NCI-H187 (cell line): ENCODE results near the gene LIN7C.

Source experiments
- DNase-seq, 2 experiments: peaks; one replicate each; lab custom pipeline; 2025; lab: John Stamatoyannopoulos, UW

LIN7C gene

DNA sequence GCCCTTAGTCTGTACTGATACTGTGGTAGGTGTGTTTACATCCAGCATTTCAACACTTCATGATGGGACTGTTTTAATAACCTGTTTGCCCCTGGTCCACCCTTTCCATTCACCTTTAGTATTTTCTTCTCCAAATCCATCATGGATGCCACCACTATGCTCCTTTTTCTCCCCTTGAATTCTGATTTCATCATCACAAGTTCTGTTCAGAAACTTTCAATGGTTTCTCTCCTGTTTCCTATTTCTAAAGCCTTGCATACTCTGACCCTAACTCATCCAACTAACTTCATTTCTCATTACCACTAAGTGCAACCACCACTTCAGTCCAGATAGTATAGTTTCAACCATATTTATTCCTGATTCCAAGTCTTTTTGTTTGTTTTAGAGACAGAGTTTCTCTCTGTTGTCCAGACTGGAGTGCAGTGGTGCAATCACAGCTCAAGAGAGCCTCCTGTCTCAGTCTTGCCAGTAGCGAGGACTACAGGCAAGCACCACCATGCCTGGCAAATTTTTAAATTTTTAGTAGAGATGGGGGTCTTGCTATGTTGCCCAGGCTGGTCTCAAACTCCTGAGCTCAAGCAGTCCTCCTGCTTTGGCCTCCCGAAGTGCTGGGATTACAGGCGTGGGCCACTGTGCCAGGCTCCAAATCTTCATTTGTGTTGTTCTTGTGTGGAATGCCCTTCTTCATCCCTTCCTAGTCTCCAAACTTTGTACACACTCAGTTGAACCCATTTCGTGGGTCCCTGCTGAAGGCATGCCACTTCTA, 1.2 kb upstream of the LIN7C start:
- no peak for DNase-seq

DNA sequence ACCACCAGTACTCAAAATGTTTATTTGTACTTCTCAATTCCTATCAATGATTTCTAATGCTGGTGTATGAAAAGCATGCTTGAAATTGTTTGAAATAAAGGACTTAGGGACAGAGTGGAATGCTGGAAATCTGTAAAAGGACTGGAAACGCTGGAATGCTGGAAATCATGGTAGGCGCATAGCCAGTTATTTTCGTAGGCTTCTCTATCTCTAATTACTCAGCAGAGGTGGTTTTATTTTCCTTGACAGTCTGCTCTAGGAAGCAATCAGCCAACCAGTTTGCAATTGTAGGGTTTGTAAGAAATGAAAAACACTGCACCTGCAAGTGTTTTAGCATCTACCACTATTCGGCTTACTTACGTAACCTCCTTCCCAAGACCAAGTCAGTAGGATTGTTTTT, 788 bp downstream of the LIN7C start:
- no peak for DNase-seq

DNA sequence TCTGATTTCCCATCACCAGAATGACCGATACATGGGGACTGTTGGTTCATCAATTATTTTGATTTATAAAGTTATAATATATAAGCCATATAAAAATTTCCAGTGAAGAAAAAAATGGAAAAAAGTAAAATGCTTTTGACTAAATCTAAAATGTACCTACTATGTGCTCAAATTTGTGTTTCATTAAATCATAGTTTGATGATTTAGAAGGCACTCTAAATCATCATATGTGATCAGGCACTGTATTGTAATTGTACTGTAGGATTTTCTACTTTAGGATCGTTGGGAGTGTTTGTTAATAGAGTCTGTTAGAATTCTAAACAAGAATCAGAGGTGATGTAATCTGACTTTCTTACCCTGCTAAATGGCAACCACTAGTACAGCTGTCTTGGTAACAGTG, 2.4 kb downstream of the LIN7C start:
- DNase-seq, result no peak

DNA sequence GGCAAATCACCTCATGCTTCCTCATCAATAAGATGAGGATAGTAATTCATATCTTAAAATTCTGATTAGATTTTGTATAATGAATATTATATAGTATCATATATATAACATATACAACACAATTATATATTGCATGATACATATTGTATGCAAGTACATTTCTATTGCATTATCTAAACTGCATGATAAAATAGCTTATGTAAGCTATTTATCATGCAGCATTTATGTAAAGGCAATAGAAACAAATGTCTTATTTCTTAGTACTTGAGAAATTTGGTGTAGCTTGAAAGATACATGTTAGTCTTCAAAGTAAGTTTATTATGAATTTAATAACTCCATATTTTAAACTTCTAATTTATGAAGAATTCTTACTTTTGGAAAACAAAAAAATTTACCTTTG, 5.5 kb downstream of the LIN7C start:
- no peak for DNase-seq

DNA sequence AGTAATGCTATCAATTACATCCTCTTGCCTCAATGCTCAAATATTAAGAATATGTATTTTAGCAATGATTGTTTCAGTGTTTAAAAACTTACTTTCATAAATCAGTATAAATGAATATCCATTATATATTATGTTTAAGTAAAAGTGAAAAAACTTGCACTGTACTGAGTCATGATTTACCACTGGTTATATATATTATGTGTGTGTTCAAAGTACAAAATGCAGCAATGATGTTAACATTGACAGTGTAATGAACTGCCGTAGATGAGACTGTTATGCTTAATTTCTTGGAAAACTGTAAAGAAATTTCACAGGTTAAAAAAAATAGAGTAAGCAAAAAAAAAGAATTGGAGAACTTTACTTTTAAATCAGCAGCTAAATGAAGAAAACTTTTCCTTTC, 8.7 kb downstream of the LIN7C start:
- no peak for DNase-seq

DNA sequence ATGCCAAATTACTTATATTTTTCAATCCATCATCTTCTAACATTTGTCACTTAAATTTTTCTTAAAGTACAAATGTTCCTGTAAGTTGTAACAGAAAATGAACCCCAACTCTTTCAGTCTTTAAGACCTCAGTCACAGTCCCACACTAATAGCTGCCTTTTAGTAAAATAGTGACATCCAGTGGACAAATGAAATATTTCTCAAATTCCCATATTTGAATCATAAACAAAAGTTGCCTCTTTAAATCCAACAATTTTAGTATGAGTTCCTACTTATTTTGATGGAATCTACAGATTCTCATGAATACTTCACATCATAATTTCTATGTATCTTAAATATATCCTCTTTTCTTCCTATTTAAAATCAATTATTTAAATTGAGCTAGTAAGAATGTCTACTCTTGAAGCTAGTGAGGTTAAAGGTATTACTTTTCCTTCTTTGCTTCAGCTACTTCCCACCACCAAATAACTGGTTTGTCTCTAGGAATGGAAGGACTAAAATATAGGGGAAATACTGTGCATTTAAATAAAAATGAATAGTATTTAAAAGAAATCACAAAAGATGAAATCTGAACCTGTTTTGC, 9.2 kb downstream of the LIN7C start:
- DNase-seq, result no peak

DNA sequence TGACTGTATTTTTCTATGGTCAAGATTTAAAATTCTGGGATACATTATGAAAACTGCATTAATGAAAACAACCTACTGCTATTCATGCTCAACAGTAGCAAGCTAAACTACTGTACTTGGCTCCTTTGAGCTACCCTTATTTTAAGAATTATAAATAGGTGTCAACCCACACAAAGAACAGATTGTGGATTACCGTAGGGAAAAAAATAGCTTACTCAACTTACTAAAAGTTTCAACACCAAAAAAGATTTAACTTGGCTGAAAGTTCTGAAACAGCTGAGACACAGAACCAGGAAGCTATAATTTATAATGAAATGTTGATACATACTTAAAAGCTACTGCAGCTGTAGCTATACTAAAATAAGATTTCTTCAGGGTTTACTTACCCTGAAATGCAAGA, 10.1 kb downstream of the LIN7C start:
- no peak for DNase-seq

DNA sequence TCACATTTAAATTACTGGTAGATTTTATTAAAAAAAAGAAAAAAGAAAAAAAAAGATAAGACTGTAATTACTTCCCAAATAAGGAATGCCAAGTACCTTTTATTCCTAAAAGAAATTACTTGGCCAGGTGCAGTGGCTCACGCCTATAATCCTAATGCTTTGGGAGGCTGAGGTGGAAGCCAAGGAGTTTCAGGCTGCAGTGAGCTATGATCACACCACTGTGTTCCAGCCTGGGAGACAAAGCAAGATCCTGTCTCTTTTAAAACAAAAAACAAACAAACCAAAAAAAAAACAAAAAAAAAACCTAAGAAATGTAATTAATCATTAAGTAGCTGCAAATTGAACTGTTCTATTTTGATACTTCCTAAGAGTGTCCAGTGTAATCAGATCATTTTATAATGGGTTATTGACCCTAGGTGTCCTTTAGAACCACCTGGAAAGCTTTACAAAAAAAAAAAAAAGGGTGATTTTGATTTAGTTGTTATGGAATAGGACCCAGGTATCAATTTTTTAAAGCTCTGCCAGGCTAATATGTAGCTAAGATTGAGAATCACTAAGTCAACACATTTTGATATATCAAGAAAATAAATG, 10.8 kb downstream of the LIN7C start:
- DNase-seq, result no peak

DNA sequence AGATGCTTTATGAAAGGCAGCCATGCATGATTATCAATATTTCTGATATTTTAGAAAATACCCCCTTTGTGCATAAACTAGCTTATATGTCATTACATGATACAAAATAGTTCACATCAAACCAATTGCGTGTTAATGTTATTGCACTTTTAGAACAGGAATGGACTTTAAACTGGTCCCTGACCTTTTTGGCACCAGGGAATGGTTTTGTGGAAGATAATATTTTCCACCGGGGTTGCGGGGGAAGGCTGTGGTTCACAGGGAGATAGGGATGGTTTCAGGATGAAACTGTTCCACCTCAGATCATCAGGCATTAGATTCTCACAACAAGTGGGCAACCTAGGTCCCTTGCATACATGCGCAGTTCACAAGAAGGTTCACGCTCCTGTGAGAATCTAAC, 17.5 kb downstream of the LIN7C start:
- DNase-seq, result no peak

DNA sequence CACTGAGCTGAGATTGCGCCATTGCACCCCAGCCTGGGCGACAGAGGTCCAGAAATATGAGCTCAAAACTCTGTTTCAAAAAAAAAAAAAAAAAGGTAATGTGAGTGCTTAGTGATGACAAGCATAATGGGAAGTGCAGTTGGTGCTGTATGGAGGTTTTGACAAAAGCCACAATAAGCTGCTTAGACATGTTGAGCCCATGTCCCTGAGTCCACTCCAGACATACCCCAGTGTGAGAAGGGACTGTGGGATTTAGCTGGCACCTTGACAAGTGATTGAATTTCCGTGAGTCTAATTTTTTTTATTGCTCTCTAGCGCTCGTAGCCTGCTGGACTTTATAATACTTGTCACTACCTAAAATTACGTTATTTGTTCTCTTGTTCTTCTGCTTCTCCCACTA, 18.9 kb downstream of the LIN7C start:
- DNase-seq, result no peak

DNA sequence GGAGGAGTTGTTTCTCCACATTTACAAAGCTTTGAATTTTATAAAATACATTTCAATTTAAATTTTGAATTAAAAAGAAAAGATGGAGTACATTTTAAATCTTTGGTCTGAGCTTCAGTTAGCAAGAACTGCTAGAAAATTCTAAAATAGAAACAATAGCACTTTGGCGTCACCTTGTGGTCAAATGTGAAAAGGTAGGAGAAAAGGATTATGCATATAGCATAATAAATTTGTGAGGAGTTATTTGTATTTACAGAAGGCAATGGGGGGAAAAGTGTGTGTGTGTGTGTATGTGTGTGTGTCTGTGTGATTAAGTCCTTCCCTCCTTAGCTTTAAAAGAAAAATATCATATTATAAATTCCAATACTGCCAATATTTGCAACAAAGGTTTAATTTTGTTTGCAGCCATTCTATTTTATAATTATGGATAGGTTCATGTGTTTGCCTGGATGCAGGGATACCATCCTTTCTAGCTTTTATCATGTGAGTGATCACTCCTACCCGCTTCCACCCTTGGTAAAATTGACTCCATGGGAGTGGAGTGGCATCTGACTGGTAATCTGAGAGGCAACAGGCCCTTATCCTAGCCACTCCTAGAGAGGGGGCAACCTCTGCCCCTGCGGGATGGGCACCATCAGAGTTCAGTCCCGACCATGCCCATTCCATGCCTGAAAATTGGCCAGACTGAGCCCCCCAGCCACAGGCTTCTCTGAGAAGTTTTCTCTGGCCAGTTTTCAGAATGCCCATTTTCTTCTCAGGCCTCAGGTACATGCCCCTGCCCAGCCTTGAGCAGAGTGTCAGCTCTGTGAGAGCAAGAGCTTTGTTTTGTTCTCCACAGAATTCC, 20.4 kb downstream of the LIN7C start:
- peak in 1 of 2 experiments; percentile 17 for DNase-seq

DNA sequence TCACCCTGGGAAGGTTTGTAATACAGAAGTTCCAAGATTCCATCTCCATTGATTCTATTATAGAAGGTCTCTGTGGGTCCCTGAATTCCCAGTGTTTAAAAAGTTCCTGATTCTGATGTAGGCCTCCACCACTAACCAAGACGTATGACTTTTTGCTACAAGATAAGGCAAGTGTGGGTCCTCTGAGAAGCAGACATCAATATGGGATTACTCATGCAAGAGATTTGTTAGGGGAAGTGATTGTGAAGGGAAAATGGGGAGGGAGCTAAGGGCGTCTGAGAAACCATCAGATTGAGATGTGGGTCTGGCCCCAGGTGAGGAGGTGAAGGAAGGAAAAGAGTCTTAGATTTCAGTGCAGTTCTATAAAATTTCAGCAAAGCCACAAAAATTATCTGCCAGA, 23.8 kb downstream of the LIN7C start:
- DNase-seq, result no peak

DNA sequence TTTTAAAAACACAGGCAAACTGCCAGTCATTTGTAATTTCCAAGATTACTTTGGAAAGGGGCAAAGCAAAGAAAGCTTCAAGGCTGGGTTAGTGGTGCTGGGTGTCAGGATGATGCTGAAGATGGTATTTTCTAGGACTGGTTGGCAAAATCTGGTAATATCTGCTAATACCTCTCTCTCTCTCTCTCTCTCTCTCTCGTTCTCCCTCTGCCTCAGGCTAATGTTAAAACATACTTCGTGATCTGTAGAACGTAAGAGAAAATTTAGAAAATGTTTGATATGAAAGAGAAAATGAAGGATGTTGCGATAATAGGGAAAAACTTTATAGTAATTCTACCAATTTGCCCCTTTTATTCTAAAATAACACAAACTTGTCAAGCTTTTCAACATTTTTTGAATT, 24.6 kb downstream of the LIN7C start:
- DNase-seq, result no peak

DNA sequence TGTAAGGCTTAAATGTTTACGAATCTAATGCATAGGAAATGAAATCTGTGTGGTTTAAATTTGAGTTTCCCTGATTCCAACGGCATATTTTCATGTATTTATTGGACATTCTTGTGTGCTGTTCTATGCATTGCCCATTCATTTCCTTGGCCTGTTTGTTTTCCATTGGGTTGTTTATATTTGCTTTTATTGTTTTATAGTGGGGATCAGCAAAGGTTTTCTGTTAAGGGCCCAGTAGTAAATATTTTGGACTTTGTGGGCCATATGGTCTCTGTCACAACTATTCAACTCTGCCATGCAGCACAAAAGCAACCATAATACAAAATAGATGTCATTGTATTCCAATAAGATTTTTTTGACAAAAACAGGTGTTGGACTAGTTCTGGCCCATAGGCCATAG, 28.7 kb downstream of the LIN7C start:
- DNase-seq, result no peak

DNA sequence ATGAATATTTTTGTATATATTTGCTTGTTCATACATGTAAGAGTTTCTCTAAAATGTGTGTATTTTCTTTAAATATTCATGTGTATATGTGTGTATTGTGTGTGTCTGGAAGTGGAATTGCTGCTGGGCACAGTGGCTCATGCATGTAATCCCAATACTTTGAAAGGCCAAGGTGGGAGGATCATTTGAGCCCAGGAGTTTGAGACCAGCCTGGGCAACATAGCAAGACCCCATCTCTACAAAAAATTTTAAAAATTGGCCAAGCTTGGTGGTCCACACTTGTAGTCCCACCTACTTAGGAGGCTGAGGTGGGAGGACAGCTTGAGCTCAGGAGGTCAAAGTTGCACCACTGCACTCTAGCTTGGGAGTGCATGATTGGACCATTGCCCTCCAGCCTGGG, 29.3 kb downstream of the LIN7C start:
- DNase-seq, result no peak

DNA sequence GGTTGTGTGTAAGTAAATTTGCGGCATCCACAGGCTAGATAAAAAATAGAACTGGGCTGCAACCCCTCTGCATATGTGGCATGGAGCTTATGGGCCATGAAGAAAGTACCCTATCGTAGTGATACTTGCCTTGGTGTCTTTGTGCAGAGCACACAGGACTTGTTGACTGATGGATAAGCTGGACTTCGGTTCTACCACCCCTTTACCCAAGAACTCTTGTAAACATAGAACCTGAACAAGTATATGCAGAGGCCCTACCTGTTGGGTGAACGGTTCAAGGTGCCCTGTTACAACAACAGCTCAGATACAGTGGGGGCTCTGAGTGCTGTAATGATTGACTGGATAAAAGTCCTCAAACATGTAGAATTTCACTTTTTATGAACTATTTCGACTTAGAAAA, 30.9 kb downstream of the LIN7C start:
- DNase-seq, result no peak

DNA sequence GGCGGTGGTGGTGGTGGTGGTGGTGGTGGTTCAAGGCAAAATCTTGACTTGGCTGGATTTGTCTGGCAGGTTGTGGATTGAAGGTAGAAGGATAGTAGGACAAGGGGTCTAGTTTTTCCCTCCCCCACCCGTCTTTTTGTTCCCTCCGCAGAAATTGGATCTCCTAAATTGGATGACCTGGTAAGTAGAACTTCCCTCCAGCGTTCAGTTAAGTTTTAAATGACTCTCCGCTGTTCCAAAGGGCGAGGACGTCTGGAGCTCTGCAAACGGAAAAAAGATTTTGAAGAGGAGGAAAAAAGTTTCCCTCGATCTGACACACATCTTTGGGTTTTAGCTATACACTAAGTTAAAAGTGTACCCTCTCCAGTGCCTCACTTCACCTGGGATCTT, 33.6 kb downstream of the LIN7C start:
- no peak for DNase-seq

DNA sequence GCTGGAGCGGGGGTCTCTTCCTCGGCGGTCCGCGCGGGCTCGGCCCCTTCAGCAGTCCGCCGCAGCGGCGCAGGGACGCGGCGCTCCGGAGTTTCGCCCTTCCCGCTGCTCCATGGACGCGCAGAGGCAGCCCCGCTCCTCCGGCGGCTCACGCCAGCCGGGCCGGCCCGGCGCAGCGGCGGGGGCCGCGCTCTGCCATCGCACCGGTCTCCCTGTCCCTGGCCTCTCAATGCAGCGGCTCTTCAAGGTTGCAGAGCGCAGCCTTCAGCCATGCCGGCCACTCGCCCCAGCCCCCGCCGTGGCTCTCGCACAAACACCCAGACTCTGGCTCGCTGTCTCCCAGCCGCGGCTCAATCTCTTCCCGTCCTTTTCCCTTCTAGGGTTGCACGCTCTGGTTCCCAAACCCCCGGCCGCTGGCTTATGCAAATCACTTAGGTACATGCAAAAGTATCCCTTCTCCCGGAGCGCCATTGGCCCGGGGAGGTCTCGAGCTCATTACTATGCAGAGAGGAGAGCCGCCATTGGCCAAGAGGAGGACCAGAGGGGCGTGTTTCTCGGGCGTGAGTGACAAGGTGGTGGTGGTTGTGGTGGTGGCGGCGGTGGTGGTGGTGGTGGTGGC, 34.1 kb downstream of the LIN7C start, which contains the start of gene LGR4:
TSS of gene LGR4 (minus strand) at position 393 of the 619 bp plus-strand sequence. CDS start 488 bp downstream, outside the sequence.
- peak; percentile 41 to 90 for DNase-seq

DNA sequence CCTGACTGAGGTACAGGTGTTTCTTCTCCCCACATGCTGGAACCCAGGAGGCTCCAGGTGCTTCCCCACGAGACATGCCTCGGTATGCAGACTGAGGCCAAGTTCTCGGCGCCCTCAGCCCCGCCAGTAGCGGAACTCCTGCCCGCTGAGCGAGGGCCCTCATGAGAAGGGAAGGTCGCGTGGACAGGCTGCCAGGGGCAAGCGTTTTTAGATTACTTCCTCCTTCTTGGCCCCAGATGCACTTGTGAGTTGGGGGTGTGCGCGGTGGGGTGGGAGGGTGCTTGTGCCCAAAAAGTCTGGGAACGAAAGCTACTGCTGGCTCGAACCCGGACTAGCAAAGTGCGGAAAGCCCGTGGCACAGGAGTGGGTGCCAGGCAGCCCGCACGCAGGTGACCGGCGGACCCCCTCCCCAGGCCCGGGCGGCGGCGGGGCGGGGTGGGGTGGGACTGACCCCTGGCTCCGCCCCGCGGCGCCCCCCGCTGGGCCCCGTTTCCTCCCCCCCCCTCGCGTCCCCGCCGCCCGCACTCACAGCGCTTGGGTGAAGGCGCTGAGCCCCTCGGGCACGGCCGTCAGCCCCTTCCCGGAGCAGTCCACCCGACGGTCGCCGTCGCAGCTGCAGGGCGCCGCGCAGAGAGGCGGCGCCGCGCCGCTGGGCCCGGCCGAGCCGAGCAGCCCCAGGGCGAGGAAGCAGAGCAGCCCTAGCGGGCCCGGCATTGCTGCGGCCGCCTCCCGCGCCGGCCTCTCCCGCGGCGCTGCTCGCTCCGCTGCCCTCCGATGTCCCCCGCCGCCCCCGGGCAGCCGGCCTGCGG, 34.8 kb downstream of the LIN7C start:
- DNase-seq, result no peak

DNA sequence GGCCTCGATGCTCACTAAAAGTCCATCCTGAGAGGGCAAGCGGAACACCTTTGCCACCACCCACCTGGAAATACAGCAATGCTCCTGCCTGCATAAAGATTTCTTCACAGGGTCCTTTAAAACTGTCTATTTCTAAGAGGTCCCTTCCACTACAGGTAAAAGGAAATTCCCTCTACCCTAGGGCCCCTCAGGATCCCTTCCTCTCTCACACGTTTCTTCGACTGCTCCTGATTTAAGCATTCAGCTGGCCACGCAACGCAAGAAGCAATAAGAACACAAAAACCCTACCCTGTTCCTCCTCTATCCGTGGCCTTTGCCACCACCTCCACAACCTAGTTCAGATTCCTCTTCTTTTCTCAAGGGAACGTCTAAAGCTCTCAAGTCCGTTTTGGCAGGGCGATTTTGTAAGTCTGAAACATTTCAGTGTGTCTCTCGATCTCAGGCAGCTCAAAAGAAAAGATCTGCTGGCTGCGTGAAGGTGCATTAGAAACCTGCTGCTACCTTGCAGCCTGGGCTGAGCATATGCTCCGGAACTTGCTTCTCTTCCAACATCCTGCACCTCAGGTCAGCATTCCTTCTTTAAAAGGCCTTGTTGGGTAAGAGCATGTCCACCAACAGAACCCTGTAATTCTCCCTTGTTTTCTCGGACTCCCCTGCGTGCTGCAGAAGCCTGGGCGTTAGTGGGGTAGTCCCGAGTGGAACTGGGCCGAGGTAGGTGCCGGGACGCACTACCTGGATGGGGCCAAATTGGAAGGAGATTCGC, 35.6 kb downstream of the LIN7C start:
- DNase-seq, result no peak

DNA sequence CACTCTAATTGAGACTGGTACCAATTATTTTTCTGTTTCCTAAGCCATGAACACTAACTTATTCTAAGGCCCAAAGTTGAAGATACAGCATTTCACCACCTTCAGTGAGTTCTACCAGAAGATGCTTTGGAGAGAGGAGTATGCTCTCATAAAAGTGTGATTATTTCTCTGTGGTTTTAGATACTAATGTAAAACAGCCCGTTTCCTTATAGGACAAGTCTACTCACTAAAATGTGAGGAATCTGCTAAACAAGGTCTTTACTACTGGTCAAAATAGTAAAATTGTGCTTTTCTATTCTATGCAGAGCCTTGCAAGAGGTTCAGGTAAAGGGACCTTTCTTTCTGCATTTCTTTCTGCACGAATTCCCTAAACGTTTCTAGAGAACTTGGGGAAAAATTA, 36.4 kb downstream of the LIN7C start:
- DNase-seq, result no peak
